NCI-H82 treated with DMSO at 0.1 percent for 48 hours (cell line): ENCODE results near the gene SPOCD1.
"Not testable (repeated sequence)": the region's sequence is repeated elsewhere in the genome, so short reads cannot be mapped to it uniquely, and the experiment has no call there.

Experiments used
- DNase-seq: peaks from one replicate; lab custom pipeline; 2025; ENCODE audit not compliant: unreplicated experiment; lab: John Stamatoyannopoulos, UW

The SPOCD1 gene

DNA sequence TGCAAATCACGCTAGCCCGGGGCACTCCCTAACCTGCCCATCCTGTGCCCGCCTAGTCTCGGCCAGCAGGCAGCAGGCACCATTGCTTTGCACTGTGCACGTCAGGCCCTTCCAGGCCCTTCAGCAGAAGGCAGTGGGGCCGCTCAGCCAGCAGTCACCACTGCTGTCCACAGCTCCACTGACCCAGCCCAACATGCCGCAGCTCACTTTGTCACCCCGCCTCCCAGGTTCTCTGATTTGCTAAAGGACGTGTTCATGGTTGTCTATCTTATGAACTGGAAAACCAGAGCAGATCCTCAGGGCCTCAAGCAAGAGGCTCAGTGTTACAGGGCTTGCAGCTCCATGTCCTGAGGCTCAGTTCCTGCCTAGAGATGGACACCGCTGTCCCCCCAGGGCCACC, 14.2 kb upstream of the SPOCD1 start:
- DNase-seq = no peak

DNA sequence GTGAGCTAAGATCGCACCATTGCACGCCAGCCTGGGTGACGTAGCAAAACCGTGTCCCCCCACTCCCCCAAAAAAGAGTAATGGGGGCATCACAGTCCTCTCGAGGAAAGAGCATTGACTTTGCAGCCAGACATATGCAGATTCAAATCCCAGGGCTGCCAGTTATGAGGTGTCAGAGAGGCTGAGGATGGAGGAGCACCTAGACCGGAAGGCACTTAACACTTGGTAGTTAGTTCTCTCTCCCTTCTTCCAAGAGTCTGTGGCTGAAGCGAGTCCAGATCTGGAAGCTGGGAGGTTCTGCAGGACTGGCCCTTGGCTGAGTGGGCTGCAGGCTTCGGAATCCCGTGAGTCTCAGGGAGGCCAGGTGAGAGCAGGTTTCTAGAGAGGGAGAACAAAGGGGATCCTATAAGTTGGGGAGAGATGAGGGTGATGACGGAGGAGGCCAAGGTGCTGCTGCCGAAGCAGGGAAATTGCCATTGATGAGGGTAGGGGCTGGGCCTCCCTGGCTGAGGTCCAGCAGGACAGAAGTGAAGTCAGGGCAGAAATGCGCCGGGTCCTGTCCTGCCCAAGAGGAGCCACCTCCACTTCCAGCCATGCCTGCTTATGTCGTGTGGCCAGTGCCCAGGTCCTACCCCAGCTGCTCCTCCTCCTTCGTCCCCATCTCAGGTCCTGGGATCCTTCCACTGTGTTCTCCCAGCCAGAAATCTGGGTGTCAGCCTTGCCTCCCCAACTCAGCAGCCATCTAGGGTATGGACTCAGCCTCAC, 13.3 kb upstream of the SPOCD1 start:
- no peak for DNase-seq

DNA sequence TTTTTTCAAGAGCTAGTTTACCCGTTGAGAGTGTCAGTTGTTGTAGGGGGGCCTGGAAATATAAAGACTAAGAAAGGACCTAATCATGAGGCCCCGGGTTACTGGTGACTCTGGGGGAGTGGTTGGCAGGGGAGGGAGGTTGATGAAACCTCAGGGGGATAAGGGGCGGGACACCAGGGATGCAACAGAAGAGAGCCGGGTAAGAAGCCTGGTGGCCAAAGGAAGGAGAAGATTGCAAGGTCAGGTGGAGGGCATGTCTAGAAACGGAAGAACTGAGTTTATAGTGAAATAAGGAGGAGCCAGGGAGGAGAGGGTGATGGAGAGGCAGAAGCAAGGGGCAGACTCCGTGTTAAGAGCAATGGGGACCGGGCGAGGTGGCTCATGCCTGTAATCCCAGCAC, 12.5 kb upstream of the SPOCD1 start:
- DNase-seq = no peak

DNA sequence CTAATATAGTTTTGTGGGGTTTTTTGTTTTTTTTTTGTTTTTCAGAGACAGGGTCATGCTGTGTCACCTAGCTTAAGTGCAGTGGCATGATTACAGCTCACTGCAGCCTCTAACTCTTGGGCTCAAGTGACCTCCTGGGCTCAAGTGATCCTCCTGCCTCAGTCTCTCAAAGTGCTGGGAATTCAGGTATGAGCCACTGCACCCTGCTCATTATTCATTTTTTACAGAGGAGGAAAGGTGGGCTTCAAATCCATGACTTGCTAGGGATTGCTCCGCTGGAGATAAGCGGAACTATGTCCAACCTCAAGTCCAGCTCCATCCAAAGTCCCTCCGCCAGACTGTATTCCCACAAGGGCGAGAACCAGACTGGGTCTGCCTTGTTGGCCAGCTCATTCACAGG, 8.0 kb upstream of the SPOCD1 start:
- no peak for DNase-seq

DNA sequence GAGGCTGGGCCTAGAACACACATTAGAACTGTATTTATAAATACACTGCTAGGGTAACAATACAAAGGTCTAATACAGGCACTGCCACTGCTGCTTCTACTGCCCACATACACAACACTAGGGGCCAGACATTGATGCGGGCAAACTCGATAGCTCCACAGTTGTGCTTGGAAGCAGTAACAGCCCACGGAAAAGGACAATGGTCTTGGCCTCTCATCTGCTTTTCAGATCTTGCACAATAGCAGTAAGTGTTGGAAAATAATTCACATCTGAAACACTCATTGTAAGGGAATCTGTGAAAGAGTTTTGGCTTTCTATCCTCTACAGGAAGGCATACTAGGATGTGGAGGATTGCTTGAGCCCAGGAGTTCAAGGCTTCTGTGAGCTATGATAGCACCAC, 6.9 kb upstream of the SPOCD1 start:
- no peak for DNase-seq

DNA sequence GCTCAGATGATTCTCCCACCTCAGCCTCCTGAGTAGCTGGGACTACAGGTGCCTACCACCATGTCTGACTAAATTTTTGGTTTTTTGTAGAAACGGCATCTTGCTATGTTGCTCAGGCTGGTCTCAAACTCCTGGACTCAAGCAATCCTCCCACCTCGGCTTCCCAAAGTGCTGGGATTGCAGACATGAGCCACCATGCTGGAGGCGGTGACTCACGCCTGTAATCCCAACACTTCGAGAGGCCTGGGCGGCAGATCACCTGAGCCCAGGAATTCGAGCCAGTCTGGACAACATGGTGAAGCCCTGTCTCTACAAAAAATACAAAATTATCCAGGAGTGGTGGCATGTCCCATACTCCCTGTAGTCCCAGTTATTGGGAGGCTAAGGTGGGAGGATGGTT, 4.4 kb upstream of the SPOCD1 start:
- DNase-seq = not testable (repeated sequence)

DNA sequence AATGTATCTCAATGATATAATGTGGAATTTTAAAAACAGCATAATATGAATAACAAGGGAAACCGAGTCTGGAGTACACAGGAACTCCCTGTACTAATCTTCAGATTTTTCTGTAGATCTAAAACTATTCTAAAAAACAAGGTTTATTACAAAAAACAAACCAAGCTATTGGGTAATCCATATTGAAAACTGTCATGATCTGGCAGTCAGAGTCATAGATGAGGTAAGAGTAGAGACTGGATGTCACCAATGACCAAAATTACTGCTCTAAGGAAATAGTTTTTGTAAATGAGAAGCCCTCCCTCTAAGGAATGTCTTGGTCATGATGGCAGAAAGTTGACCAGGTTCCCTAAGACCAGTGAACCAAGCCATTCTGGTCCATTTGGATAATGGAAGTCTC, 2.4 kb upstream of the SPOCD1 start:
- DNase-seq = no peak

DNA sequence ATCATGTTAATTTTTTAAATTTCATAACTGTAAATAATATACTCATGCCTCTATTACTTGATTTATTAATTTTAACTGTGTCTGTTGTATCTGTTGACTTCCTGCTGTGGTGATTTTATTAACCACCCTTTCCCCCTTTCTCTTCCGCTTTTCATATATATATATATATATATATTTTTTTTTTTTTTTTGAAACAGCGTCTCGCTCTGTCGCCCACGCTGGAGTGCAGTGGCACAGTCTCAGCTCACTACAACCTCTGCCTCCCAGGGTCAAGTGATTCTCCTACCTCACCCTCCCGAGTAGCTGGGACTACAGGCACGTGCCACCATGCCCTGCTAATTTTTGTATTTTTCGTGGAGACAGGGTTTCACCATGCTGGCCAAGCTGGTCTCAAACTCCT, 1.1 kb upstream of the SPOCD1 start:
- DNase-seq = not testable (repeated sequence)

DNA sequence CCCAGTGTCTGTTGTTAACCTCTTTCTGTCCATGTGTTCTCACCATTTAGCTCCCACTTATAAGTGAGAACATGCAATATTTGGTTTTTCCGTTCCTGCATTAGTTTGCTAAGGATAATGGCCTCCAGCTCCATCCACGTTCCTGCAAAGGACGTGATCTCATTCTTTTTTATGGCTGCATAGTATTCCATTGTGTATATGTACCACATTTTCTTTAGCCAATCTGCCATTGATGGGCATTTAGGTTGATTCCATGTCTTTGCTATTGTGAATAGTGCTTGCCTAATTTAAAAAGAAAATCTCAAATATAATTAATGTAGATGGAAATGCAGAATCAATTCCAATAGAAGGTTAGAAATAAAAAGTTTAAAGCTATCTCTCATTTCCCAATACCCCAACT, 679 bp upstream of the SPOCD1 start:
- DNase-seq = not testable (repeated sequence)

DNA sequence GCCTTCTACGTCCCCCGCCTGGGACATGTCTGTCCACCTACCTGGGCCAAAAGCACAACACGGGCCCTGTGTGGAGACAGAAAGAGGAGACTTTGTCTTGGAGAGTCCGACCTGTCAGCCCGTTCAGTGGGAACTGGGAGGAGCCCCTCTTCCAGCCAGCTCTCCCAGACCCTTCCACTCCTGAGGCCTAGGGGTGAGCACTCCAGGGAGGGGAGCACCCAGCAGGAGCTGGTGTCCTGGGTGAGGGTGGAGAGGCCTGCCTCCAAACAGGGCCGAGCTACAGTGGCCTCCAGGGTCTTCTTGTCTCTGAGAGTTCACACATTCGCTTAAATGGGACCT, 546 bp downstream of the SPOCD1 start:
- no peak for DNase-seq

DNA sequence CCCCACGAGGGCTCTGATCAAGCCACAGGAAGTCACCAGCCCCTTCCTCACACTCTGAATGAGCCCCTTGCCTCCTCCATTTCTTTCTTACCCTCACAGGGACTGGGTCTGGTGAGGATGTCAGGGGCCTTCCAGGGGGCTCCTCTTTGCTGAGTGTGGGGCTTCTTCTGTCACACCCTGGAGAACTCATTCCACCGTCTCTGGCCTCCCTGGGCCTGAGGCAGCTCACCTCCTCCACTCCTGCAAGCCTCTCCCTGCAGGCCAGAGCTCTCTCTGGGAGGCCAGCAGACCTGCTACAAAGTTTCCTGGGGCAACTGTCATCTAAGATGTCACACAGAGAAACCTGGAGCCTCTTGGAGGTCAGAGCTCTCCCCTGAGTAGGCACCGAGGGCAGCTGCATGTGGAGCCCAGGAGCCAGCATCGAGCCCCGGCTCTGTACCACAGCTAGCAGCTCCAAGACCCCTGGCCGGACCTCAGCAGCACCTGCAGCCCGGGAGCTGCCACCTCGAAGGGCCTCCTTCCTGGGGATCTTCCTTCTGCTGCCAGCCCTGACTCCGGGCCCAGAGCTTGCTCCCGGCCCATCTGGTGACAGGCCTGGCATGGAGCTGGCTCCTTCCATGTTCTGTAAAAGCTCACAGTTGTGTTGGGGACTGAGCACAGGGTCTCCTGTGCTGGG, 1.1 kb downstream of the SPOCD1 start:
- DNase-seq = no peak

DNA sequence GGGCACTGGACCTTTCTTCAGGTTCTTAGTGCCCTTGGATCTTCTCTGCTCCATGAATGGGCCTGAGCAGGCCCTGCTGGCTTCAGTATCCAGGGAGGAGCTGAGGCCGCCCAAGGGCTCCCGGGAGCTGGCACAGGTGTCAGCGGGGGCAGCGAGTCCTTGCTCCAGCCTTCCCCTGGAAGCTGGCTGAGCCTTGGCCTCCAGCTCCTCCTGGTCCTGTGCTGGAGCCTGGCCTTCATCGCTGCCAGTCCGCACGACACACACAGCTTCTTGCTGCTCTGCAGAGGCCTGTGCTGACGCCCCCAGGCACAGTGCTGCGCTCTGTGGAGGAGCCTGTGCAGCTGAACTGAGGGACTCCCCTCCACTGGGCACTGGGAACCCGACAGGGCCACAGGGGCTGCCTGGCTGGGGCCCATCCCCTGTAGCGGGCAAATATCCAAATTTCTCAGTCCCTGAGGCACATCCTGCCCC, 1.7 kb downstream of the SPOCD1 start:
- no peak for DNase-seq

DNA sequence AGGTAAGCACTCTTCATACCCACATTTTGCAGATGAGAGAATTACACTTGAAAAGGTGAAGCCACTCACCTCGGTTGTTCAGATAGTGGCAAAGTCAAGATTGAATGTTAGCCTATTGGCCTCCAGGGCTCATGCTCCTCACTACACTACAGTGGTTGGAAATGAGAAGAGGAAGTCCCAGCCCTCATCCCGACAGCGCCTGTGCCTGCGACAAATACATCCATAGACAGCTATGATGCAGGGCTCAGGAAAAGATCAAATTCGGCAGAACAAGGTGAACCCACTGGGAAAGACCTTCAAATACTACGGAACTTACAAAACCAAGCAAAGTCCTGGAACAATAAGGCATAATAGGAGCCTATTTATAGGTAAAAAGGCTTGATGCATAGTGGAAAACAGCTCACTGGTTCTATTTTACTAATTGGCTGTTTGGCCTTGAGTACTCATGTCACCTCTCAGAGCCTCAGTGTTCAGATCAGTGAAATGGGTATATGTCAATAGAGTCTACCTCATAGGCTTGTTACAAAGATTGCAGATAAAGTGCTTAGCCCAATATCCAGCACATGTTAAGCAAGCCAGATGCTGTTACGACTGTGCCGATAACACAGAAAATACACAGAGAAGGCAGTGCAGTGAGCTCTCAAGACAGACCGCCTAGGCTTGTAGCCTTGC, 3.5 kb downstream of the SPOCD1 start:
- no peak for DNase-seq

DNA sequence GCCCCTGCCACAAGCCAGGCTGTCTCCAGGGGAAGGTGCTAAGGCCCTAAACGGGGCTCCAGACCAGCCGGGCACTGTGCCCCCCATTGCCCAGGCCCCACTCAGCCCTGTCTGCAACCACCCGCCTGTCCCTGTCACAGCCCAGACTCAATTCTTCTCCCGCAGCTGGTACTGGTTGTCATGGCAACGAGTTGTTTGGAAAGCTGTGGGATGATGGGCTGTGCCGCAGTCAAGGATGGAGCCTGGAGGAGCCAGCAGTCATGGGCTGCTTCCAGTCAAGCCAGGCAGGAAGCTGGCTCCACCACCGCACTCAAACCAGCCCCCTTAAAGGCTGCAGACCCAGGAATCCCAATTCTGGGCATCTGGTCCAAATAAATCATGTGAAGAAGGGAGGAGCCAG, 4.2 kb downstream of the SPOCD1 start:
- no peak for DNase-seq

DNA sequence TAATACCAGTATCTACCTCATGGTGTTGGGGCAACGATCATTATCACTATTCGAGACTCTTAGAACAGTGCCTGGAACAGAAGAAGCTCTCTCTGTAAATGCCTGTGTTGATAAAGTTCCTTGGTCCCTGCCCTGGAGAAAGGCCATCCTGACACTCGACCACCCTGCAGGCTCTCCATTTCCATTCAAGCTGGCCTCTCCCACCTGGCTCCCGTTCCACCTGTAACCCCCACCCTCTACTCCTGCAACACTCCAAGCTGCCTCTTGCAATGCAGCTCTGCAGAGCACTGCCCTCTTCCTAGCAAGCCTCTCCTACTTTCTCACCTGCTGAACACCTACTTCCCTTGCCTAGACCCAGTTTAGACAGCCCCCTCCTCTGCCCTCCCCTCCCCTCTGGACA, 6.1 kb downstream of the SPOCD1 start:
- DNase-seq = no peak

DNA sequence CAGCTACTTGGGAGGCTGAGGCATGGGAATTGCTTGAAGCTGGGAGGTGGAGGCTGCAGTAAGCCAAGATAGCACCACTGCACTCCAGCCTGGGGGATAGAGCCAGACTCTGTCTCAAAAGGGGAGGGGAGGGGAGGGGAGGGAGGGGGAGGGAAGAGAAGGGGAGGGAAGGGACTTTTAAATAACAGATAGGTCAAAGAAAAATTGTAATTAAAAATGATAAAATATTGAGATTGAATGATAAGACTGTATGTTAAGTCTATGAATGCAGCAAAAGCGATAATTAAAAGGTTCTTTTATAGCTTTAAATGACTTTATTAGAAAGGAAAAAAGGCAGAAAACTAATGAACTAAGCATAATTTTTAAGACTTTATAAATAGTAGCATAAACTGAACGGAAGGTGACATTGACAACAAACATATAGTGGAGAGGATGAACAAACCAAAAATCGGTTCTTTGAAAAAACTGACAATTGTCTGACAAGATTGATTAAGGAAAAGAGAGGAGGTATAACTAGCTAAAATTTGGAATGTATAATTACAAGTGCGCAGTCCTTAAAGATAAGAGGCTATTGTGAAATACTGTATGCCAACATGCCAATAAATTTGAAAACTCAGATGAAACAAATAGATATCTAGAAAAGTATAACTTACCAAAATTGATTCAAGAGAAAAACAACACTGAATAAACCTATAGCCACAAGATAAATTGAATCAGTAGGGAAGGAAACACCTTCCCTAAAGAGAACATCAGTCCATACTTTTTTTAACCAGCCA, 8.4 kb downstream of the SPOCD1 start:
- DNase-seq = no peak

DNA sequence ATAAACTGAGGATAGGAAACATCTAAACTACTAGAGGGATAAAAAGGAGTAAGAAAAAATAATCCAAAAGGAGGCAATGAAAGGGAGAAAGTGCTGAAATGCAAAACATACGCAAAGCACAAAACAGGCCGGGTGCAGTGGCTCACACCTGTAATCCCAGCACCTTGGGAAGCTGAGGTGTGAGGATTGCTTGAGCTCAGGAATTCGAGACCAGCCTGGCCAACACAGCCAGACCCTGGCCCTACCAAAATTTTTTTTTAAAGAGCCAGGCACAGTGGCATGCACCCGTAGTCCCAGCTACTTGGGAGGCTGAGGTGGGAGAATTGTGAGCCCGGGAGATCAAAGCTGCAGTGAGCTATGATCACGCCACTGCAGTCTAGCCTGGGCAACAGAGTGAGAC, 10.5 kb downstream of the SPOCD1 start:
- DNase-seq = no peak

DNA sequence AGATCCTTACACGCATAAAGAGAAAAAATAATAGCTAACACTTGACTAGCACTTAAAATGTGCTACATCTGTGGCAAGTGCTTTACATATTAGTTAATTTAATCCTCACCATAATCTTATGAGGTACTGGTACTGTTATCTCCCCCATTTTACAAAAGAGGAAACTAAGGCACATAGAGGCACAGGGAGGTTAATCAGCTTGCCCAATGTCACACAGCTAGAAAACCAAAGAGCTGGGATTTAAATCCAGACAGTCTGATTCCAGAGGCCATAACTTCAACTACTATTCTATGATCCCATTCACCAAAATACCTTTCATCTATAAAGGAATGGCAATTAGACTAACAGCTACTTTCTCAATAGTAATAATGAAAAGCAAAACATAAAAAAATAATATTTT, 11.7 kb downstream of the SPOCD1 start:
- DNase-seq = no peak

DNA sequence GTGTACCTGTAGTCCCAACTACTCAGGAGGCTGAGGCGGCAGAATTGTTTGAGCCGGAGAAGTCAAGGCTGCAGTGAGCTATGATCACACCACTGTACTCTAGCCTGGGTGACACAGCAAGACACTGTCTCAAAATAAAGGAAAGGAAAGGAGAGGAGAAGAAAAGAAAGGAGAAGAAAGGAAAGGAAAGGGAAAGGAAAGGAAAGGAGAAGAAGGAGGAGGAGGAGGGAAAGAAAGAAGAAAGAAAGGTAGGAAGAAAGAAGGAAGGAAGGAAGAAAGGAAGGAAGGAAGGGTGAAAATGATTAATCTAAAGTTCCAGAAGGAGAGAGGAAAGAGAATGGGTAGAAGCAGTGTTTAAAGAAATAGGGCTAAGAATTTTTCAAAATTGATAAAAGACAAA, 12.2 kb downstream of the SPOCD1 start:
- no peak for DNase-seq

DNA sequence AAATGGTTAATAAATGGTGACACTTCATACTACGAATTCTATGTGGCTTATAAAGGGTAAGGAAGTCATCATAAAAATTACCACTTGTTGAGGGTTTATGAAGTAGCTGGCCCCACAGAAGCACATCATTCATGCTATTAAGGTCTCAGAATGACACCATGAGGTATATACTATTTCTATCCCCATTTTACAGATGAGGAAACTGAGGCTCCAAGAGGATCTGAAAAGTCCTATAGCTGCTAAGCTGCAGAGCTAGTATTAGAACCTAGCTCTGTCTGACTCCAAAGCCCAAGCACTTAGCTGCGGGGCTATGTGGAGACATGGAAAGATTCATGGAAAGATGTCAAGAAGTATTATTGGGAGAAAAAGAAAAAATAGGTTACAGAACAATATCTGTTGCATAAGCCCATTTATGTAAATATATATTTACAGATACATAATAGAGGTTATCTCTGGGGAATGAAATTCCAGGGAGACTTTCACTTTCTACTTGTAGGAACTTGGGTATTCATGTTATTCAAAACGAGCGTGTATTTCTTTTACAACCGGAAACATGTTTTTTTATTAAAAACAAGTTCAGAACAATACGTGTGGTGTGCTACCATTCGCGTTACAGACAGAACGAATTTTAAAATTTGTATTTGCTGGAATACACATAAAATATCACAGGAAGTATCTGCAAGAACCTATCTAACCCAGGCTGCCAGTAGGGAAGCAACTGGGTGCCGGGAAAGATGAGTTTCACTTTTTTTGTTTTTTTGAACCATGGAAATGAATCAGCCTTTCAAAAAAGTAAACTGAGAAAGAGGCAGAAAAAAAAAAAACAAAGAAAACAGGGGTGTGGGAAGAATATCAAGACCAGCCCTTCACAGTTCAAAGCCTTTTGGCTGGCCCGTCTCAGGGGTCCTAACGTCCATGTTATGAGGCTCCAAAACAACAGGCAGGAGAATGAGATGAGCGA, 13.4 kb downstream of the SPOCD1 start:
- DNase-seq = no peak
